Nephron (organoid): Measurements from ENCODE around the gene KDM4C.

Experiments used
- H3K27ac Mint-ChIP-seq, 3 experiments: 2 replicates each; pipeline ENCODE4 v1.8.0; 2020; ENCODE audit warnings: mixed read lengths in 3 of 3, mild to moderate bottlenecking in 2 of 3, moderate library complexity in 1 of 3
- H3K27me3 Mint-ChIP-seq: 2 replicates; pipeline ENCODE4 v1.8.0; 2021; ENCODE audit warnings: low read depth, mild to moderate bottlenecking, moderate library complexity, mixed read lengths
- H3K36me3 Mint-ChIP-seq: 2 replicates; pipeline ENCODE4 v1.8.0; 2020; ENCODE audit warnings: low read depth, mixed read lengths
- H3K4me1 Mint-ChIP-seq: 2 replicates; pipeline ENCODE4 v1.8.0; 2020; ENCODE audit warnings: mixed read lengths
- H3K4me3 Mint-ChIP-seq, 3 experiments: 2 replicates each; pipeline ENCODE4 v1.8.0; 2020; ENCODE audit warnings: mild to moderate bottlenecking in 3 of 3, mixed read lengths in 3 of 3, moderate library complexity in 2 of 3
- H3K9me3 Mint-ChIP-seq: 2 replicates; pipeline ENCODE4 v1.8.0; 2020; ENCODE audit warnings: mixed read lengths
- TF ChIP-seq, protein P1 (sequence below), 3 experiments: fragments of 200-600 bp; sonication (generic); IDR thresholded peaks; one replicate each; pipeline ENCODE4 v1.5.0; 2021; ENCODE audit warnings: antibody characterized with exemption in 3 of 3; ENCODE audit not compliant: unreplicated experiment in 3 of 3

KDM4C gene

DNA sequence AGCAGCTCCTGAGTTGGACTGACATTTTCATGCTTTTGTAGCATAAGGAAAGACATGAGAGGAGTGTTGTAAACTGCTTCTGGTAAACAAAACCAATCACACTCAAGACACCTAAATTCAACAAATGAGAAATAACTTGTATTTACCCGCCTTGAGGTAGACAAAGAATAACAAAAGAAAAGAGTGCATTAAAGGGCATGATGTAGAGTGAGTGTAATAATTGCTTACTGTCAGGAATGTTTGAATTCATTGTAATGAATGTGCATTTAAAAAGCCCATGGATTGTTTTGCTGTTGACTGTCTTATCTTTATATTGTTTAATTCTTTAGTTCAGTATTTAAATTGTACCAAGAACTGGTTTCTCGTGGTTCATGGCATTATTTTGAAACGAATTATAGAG lies 61.8 kb downstream of the KDM4C start:
- H3K9me3 Mint-ChIP-seq = no peaks in the 10 kb centered on the region
- no peaks in the 10 kb centered on the region for H3K4me1 Mint-ChIP-seq
- no peaks in the 10 kb centered on the region for H3K36me3 Mint-ChIP-seq
- no peaks in the 10 kb centered on the region for H3K27me3 Mint-ChIP-seq
- TF ChIP-seq, protein P1, sequence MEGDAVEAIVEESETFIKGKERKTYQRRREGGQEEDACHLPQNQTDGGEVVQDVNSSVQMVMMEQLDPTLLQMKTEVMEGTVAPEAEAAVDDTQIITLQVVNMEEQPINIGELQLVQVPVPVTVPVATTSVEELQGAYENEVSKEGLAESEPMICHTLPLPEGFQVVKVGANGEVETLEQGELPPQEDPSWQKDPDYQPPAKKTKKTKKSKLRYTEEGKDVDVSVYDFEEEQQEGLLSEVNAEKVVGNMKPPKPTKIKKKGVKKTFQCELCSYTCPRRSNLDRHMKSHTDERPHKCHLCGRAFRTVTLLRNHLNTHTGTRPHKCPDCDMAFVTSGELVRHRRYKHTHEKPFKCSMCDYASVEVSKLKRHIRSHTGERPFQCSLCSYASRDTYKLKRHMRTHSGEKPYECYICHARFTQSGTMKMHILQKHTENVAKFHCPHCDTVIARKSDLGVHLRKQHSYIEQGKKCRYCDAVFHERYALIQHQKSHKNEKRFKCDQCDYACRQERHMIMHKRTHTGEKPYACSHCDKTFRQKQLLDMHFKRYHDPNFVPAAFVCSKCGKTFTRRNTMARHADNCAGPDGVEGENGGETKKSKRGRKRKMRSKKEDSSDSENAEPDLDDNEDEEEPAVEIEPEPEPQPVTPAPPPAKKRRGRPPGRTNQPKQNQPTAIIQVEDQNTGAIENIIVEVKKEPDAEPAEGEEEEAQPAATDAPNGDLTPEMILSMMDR (IDR thresholded peaks at IDR 0.05; ENCODE audit: unreplicated experiment in 3 of 3) = no peak
- H3K4me3 Mint-ChIP-seq = no peak overlapping the region
- no peak overlapping the region for H3K27ac Mint-ChIP-seq

DNA sequence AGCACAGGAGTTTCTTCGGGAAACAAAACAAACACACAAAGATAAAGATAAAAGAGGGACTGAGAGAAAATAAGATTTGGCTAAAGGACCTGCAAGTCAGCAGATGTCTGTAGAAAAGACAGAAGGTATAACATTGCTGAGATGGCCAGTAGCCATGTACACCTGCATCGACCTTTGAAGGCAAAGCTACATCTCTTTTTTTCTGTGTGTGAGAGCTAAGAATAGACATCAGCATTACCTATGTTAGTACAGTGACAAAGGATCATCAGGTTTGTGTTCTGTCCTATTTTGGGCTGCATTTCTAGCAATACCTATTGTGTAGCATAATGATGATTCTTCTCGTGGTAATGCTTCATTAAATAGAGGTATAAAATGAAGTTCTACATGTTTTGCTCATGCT lies 64.9 kb downstream of the KDM4C start:
- peaks cover 5% of the 10 kb centered on the region for H3K4me1 Mint-ChIP-seq
- no peaks in the 10 kb centered on the region for H3K9me3 Mint-ChIP-seq
- H3K27me3 Mint-ChIP-seq = no peaks in the 10 kb centered on the region
- no peaks in the 10 kb centered on the region for H3K36me3 Mint-ChIP-seq
- no peak overlapping the region for H3K4me3 Mint-ChIP-seq
- no peak overlapping the region for H3K27ac Mint-ChIP-seq
- TF ChIP-seq, protein P1 (IDR thresholded peaks at IDR 0.05; ENCODE audit: unreplicated experiment in 3 of 3) = no peak

DNA sequence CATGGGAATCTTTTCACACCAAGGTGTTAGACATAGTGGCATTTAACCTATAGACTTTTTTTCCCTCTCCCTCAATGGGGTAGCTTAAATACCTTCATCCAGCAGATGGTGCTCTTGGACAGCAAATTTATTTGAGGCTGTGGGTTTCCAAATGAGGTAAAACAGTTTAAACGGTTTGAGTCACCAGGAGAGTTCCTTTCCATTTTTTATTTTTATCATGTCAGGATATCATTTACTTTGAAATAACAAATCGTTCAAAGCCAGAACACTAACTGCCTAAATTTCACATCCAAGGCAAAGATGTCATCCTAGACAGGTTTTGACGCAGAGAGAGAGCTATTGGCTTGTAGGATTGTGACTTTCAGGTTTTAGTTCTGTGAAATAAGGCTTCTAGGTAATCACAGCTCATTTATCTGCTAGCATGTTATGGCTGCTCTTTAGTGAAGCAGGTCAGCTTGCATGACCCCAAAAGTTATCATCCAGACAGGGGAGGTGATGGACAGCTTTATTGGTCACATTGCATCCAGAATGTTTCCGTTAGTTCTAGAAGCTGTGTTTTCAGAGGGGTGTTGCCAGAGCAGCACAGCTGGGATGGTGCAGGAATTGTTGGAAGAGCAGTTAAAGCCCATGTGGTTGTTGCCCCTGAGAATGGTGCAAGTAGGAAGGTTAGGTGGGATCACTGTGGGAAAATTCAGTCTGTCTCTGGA lies 69.8 kb downstream of the KDM4C start:
- H3K9me3 Mint-ChIP-seq = peaks cover 3% of the 10 kb centered on the region
- H3K27ac Mint-ChIP-seq = peak overlapping the region in 1 of 3 experiments; percentile 37
- peaks cover 10% of the 10 kb centered on the region for H3K36me3 Mint-ChIP-seq
- peaks cover 11% of the 10 kb centered on the region for H3K4me1 Mint-ChIP-seq
- TF ChIP-seq, protein P1 (IDR thresholded peaks at IDR 0.05; ENCODE audit: unreplicated experiment in 3 of 3) = peak; percentile 58 to 75 (median 61)
- no peak overlapping the region for H3K4me3 Mint-ChIP-seq
- H3K27me3 Mint-ChIP-seq = no peaks in the 10 kb centered on the region

DNA sequence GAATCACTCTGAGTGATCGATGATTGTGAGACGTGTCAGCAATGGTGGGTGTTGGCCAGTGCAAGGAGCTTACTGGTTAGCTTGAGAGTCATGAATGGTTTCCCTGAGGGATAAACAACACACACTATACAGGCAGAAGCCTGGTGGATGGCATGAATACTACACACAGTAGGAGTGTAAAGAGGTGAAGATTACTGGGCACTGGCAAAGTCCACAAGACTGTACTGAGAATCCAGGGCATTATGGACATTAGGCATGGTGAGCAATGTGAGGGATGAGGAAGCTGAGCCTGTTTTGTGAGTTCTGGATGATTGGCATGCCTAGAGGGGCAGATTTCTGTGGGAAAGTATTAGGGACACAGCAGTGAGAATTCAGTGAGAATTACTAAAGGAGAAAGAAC lies 71.3 kb downstream of the KDM4C start:
- peaks cover 3% of the 10 kb centered on the region for H3K9me3 Mint-ChIP-seq
- no peak overlapping the region for H3K27ac Mint-ChIP-seq
- H3K4me3 Mint-ChIP-seq = no peak overlapping the region
- no peaks in the 10 kb centered on the region for H3K27me3 Mint-ChIP-seq
- TF ChIP-seq, protein P1 (IDR thresholded peaks at IDR 0.05; ENCODE audit: unreplicated experiment in 3 of 3) = no peak
- peaks cover 15% of the 10 kb centered on the region for H3K36me3 Mint-ChIP-seq
- peaks cover 11% of the 10 kb centered on the region for H3K4me1 Mint-ChIP-seq

DNA sequence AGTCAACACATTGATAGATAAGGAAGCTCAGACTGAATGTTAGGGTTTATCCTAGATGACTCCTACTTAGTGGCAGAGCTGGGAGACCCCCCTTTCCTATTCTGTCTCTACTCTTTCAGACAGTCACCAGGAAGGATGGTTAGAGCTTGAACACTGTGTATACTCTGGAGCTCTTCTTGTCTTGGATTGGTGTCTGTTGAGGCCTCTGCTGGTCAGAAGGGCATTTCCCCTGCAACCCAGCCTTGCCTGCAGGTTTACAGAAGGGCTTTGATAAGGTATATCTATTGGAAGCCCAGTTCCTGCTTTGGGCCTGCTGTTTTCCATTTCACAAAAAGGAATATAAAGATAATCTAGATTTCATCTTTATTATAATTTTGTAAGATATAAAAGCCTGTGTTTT lies 71.8 kb downstream of the KDM4C start:
- H3K36me3 Mint-ChIP-seq = peaks cover 18% of the 10 kb centered on the region
- H3K4me1 Mint-ChIP-seq = peaks cover 11% of the 10 kb centered on the region
- no peak overlapping the region for H3K27ac Mint-ChIP-seq
- peaks cover 3% of the 10 kb centered on the region for H3K9me3 Mint-ChIP-seq
- TF ChIP-seq, protein P1 (IDR thresholded peaks at IDR 0.05; ENCODE audit: unreplicated experiment in 3 of 3) = no peak
- H3K27me3 Mint-ChIP-seq = no peaks in the 10 kb centered on the region
- no peak overlapping the region for H3K4me3 Mint-ChIP-seq
